Lower leg skin (tissue), 4 donors: ENCODE data around the gene TMC5. TPM values are rescaled to one million over a fixed set of nuclear protein-coding genes. Genes with fewer than 3 reads are reported as not detected.
"Not testable (repeated sequence)": the region's sequence is repeated elsewhere in the genome, so short reads cannot be mapped to it uniquely, and the experiment has no call there.

ENCODE experiments used
- DNase-seq, 2 donors: peaks; one replicate each; pipeline ENCODE4 v3.0.0-alpha.2; 2019; ENCODE audit warnings: low spot score in 2 of 2
- H3K4me3 ChIP-seq: fragments of 200-600 bp; sonication (generic); 2 replicates; pipeline ENCODE4 v1.5.1; 2017; ENCODE audit warnings: mild to moderate bottlenecking, low read depth; ENCODE audit not compliant: poor library complexity, severe bottlenecking
- POLR2A ChIP-seq, 2 donors: fragments of 450-650 bp; IDR thresholded peaks; one replicate each; pipeline ENCODE4 v1.6.1; 2016 to 2017; ENCODE audit warnings: antibody characterized with exemption in 2 of 2, mild to moderate bottlenecking in 1 of 2, moderate library complexity in 1 of 2
- WGBS, 2 donors: methylation state at CpG; one replicate each; pipeline ENCODE4 v1.1.5; 2018; 5-methylcytosine and 5-hydroxymethylcytosine counted together
- intact Hi-C: fragments of 100-400 bp; cut with DNase I; formaldehyde crosslinking; loops from one replicate; pipeline ENCODE4 v1.15.0; 2023; ENCODE audit warnings: low total_unique reads
- total RNA-seq, 4 donors: library from RNA; depleted of rRNA; stranded (reverse); fragments of >200 nt; gene quantifications; one replicate each; pipeline ENCODE4 v1.1.0, GENCODE V29; 2016
- TF ChIP-seq, protein P1 (sequence below), 3 donors: fragments of 450-650 bp; IDR thresholded peaks; one replicate each; pipeline ENCODE4 v1.5.1; 2016; ENCODE audit warnings: antibody characterized with exemption in 3 of 3, mild to moderate bottlenecking in 3 of 3, moderate library complexity in 2 of 3

TMC5 gene, protein sequence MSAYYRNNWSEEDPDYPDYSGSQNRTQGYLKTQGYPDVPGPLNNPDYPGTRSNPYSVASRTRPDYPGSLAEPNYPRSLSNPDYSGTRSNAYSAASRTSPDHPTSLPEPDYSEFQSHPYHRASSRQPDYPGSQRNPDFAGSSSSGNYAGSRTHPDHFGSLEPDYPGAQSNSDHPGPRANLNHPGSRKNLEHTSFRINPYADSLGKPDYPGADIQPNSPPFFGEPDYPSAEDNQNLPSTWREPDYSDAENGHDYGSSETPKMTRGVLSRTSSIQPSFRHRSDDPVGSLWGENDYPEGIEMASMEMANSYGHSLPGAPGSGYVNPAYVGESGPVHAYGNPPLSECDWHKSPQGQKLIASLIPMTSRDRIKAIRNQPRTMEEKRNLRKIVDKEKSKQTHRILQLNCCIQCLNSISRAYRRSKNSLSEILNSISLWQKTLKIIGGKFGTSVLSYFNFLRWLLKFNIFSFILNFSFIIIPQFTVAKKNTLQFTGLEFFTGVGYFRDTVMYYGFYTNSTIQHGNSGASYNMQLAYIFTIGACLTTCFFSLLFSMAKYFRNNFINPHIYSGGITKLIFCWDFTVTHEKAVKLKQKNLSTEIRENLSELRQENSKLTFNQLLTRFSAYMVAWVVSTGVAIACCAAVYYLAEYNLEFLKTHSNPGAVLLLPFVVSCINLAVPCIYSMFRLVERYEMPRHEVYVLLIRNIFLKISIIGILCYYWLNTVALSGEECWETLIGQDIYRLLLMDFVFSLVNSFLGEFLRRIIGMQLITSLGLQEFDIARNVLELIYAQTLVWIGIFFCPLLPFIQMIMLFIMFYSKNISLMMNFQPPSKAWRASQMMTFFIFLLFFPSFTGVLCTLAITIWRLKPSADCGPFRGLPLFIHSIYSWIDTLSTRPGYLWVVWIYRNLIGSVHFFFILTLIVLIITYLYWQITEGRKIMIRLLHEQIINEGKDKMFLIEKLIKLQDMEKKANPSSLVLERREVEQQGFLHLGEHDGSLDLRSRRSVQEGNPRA
- total RNA-seq = 1 to 10 TPM in 3 of 4 donors, under 1 TPM in 1; 0.80 to 1.8 (median 1.2) TPM

DNA sequence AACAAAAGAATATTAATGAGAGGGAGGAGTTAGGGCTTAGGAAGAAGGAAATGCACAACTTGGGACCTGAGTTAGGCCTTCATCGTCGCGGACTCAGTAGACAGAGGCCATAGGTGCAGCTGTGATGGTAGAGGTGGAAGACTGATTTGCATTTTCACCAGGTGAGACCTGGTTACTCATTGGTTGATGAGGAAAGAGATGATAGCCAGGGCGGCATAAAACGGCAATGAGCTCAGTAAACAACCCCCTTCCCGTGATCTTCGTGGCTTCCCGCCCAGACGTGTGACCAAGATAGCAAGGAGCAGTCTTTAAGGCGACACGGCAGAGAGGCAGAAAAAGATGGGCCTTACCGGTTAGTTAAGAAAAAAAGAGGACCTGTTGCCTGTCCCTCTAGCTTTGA is at the start of gene TMC5:
TMC5 (plus strand) TSS at position 244 of the 400 bp plus-strand sequence. CDS start 22,156 bp downstream, outside the sequence.
- WGBS, 2 donors = 63 to 71% methylated on average over 12 of the region's 12 CpGs
- TF ChIP-seq, protein P1, sequence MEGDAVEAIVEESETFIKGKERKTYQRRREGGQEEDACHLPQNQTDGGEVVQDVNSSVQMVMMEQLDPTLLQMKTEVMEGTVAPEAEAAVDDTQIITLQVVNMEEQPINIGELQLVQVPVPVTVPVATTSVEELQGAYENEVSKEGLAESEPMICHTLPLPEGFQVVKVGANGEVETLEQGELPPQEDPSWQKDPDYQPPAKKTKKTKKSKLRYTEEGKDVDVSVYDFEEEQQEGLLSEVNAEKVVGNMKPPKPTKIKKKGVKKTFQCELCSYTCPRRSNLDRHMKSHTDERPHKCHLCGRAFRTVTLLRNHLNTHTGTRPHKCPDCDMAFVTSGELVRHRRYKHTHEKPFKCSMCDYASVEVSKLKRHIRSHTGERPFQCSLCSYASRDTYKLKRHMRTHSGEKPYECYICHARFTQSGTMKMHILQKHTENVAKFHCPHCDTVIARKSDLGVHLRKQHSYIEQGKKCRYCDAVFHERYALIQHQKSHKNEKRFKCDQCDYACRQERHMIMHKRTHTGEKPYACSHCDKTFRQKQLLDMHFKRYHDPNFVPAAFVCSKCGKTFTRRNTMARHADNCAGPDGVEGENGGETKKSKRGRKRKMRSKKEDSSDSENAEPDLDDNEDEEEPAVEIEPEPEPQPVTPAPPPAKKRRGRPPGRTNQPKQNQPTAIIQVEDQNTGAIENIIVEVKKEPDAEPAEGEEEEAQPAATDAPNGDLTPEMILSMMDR (IDR thresholded peaks at IDR 0.05) = no peak
- no peak for TF ChIP-seq POLR2A (IDR thresholded peaks at IDR 0.05)
- intact Hi-C loops = no loop called here
- no peak within 1 kb of the TSS for H3K4me3 ChIP-seq
- DNase-seq = no peak

DNA sequence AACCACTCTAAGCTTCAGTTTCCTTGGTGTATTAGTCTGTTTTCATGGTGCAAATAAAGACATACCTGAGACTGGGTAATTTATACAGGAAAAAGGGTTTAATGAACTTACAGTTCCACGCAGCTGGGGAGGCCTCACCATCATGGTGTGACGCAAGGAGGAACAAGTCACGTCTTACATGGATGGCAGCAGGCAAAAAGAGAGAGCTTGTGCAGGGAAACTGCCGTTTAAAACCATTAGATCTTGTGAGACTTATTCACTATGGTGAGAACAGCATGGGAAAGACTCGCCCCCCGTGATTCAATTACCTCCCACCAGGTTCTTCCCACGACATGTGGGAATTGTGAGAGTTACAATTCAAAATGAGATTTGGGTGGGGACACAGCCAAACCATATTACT is 45.1 kb upstream of the TMC5 start:
- DNase-seq, intact Hi-C loops, H3K4me3 ChIP-seq: not testable (repeated sequence)
- 82 to 83% methylated on average over 7 of the region's 7 CpGs for WGBS, 2 donors

DNA sequence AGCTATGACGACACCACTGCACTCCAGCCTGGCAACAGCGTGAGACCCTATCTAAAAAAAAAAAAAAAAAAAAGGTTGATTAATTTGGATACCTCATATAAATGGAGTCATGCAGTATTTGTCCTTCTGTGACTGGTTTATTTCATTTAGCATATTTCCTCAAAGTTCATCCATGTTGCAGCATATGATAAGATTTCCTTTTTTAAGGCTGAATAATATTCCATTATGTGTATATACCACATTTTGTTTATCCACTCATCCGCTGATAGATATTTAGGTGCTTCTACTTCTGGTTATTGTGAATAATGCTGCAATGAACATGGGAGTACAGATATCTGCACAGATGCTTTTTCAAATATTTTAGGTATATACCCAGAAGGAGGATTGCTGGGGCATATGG is 43.3 kb upstream of the TMC5 start:
- WGBS, 2 donors = 90 to 97% methylated on average over 3 of the region's 3 CpGs
- intact Hi-C loops = loop anchor here (1.0 kb wide), 1 partner anchor 288 kb away; no protein-coding TSS in a partner anchor
- DNase-seq = no peak
- no peak overlapping the region for H3K4me3 ChIP-seq
- no peak for TF ChIP-seq POLR2A (IDR thresholded peaks at IDR 0.05)
- TF ChIP-seq, protein P1 (IDR thresholded peaks at IDR 0.05) = no peak

DNA sequence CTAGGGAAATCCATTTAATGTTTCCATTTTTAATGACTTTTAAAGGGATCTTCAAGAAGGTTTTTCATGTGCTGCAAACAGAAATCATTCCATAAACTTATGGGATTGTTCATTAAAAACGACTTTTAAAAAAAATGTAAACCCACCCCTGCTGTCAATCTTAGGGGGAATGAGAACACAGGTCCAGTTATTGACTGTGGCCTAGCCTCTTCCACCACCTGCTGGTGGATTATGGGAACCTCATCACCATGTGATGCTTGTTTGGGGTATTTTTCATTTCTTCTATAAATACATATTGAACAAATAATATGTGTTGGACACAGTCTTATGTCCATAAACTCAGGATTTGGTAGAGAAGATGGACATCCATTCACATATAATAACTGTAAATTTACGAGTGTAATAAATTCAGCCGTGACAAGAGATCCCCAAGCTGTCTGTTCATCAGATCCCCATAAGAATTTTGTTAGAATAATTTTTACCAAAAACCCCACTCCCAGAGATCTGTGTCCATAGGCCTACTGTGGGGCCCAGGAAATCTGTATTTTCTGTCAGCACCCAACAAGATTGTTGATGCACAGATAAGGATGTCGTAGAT is 42.0 kb upstream of the TMC5 start:
- peak in 1 of 2 donors; percentile 22 for DNase-seq
- WGBS, 2 donors = 42 to 43% methylated on average over 4 of the region's 4 CpGs
- TF ChIP-seq POLR2A (IDR thresholded peaks at IDR 0.05) = no peak
- TF ChIP-seq, protein P1 (IDR thresholded peaks at IDR 0.05) = no peak
- intact Hi-C loops = no loop called here
- no peak overlapping the region for H3K4me3 ChIP-seq

DNA sequence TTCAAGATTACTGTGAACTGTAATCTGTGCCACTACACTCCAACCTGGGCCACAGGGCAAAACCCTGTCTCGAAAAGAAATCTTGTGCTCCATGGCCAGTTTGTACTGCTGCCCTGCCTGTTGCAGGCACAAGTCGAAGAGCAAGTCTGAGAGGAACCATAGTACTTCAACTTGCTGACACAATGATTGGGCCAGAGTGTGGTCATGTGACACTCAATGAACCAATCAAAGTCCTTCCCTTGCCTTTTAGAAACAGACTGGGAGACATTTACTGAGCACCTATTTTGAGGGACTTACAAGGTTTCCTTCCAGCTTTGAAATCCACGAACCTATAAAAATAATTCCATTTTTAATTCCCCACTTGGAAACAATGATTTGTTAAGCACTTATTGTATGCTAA is 39.8 kb upstream of the TMC5 start:
- no peak for DNase-seq
- H3K4me3 ChIP-seq = no peak overlapping the region
- WGBS, 2 donors = 74 to 92% methylated on average over 3 of the region's 3 CpGs
- intact Hi-C loops = no loop called here
- TF ChIP-seq, protein P1 (IDR thresholded peaks at IDR 0.05) = no peak
- TF ChIP-seq POLR2A (IDR thresholded peaks at IDR 0.05) = no peak
